Embryonic facial prominence (tissue), 1 donor: ENCODE data around the gene TMEM14B.
"Not testable (repeated sequence)": the region's sequence is repeated elsewhere in the genome, so short reads cannot be mapped to it uniquely, and the experiment has no call there.

Experiments
- DNase-seq: peaks from one replicate; pipeline ENCODE4 v3.0.0-alpha.2; 2016; ENCODE audit errors: extremely low spot score

Gene TMEM14B

DNA sequence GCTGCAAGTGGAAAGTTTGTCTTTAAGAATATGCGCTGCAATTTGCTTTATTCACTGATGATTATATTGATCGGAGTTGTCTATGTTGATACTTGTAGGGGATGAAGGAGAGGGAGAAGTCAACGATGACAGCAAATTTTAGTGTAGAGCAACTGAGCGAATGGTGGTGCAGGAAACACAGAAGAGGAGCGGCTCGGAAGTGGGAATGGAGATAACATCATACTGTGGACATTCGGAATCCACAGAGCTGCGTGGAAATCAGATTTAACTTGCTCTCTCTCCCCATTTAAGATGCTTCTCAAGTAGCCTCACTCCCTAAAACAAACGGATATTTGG is 722 bp upstream of the TMEM14B start:
- DNase-seq, result no peak

DNA sequence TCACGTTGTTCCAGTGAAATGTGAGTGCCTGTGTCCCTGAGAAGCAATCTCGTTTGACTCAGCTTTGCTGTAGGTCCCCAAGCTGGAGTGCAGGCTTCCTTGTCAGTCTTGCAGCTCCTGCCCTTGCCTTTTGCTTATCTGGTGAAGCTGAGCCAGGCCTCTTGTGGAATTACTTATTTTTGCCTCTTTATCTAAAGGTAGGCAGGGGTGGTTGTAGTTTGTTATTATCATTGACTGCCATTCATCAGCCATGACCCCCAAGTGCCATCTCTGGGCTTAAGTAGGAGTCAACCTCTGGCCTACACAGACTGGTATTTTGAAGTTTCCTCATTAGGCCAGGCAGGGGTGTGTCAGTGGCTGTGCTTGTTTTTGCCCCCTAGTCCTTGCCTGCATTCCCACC is 2.1 kb downstream of the TMEM14B start:
- no peak for DNase-seq

DNA sequence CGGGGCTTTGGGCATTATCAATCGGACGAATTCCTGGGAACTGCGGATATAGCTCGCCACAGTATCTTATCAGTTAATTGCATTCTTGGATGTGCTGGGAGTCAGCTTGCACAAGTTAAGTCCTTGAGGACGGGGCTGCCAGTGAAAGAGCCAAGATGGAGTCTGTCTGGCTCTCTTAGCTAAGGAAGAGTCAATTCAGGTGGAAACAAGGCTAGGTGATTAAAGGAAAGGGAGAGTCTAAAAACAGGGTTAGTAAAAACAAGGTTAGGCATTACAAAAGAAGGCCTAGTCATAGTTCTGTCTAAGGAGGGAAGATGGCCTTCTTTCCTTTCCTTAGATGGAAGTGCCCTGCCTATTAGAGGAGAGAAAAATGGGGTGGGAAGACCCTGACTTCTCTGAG is 3.0 kb downstream of the TMEM14B start:
- not testable (repeated sequence) for DNase-seq

DNA sequence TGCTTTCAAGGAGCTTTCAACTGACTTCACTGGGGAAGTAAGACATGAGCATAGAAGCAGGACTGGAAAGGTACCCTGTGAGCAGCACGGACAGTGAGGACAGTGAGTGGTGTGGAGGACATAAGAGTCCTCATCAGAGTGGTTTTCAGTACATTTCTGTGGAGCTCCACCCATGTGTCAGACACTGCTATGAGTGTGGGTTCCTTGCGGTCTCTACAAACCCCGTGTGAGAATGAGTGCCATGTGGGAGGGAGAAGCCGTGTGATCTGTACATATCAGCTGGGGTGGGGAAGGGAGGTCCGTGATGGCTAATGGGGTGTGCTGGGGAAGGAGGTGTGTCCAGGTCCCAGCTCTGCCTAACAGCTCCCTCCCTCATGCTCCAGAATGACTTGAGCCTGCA is 4.2 kb downstream of the TMEM14B start:
- not testable (repeated sequence) for DNase-seq

DNA sequence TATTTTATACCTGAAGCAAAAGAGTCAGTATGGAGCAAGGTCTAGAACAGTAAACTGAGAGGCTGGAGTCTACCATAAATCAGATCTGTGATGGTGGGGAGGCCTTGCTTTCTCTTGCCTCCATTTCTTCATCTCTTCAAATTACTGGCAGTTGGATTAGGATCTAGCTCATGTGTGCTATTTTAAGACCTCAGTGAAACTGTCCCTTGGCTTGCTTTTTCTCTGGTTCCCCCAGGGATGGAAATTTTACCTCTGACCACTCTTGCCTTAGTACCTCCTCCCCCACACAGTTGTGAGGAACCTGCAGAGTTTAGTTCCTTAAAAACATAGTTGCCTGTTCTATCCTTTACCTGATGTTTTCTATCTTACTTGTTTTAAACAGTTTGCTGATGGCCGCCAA is 8.5 kb downstream of the TMEM14B start:
- DNase-seq, result no peak

DNA sequence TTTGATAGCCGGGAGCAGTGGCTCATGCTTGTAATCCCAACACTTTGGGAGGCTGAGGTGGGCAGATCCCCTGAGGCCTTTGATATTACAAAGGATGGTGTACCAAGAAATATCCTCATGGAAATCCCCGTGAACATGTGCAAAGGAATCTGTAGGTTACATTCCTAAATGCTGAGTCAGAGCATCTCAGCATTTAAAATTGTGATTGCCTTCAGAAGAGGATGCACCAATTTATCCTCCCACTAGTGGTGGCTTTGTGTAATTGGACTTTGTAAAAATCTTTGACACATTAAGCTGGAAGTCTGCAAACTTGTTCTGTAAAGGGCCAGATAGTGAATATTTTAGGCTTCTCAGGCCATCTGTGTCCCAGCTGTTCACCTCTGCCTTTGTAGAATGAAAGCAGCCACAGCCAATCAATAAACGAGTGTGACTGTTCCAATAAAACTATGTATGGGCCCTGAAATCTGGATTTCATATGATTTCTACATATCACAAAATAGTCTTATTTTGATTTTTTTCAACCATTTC is 11.8 kb downstream of the TMEM14B start:
- DNase-seq, result no peak

DNA sequence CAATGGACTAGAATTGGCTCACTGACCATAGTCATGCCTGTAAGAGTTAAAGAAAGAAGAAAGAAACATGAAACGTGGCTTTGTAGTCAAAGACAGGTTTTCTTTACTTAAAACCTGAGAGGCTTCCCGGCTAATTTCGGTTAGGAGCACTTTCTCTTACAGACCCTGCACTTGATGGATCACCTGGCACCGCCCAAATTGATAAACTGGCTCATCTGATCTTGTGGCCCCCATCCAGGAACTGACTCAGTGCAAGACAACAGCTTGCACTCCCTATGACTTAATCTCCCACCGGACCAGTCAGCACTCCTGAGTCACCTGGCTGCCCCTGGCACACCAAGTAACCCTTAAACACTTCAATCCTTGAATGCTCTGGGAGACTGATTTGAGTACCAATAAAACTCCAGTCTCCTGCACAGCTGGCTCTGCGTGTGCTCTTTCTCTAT is 12.3 kb downstream of the TMEM14B start:
- DNase-seq, result no peak

DNA sequence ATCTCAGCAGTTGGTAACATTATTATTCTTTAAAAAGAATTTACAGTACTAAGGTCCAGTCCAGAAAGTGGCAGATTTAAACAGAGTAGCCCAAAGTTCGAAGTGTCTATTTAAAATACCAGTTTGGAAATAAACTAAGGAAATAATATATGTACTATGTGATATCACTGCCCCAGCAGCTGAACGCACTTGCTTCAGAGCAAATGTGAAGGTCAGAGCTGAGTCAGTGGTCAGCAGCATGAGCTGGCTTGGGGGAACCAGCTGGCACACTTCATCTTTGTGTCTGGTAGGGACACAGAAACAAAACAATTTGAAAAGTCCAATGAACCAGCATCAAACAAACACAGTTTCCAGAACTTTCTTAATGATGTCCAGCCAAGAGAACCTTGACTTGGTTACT is 15.4 kb downstream of the TMEM14B start:
- no peak for DNase-seq

DNA sequence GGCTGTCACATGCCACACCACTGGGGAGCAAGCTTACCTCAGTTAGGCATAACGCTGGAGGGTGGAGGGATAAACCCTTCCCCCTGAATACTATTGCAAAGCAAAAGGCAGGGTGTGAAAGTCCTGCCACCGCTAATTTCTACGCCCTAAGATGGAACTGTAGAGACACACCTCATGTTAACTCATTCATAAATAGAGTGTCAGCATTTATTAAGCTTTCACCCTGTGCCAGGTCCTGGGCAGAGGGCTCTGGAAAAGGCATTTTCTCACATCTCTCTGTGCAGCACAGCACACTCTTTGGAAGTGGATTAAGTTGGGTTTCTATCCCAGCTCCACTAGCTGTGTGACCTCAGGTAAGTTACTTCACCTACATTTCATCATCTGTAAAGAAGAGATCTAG is 21.8 kb downstream of the TMEM14B start:
- no peak for DNase-seq

DNA sequence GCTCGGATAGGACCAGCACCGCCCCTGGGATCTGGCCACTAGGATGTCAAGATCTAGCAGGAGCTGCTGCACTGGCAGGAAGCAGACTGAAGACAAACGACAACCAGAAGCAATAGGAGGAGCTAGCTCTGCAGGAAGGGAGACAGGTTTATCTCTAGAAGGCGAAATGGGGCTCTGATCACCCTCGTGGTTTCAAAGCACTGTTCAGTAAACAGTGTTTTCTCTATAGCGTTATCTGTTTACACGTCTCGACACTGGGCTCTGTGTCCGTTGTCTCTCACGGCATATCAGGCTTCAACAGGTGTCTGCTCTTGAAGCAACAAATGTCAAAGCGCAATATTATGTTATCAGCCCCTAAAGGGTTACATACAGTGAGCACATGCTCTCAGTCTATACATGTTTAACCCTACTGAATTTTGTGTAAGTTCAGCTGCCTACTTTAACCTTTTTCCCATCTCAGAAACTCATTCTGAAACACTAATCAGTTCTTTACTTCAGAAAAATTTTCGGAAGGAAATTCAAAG is 23.8 kb downstream of the TMEM14B start:
- DNase-seq, result no peak

DNA sequence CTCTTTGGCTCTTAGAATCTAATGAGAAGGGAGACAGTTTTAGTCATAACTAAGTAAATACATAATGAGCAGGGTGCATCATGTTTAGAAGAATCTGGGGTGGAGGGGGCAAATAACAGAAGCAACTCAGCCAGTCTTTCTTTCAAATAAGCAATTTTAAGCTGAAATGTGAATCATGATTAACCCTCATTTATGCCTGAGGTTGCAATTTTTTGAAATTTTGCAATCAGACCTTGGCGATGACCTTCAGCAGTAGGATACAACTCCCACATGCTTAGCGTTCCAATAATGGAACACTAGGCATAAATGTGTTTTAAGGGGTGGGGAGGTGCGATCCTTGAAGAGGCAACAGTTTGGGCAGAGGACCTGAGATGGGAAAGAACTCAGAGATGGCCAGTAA is 30.6 kb downstream of the TMEM14B start:
- no peak for DNase-seq

DNA sequence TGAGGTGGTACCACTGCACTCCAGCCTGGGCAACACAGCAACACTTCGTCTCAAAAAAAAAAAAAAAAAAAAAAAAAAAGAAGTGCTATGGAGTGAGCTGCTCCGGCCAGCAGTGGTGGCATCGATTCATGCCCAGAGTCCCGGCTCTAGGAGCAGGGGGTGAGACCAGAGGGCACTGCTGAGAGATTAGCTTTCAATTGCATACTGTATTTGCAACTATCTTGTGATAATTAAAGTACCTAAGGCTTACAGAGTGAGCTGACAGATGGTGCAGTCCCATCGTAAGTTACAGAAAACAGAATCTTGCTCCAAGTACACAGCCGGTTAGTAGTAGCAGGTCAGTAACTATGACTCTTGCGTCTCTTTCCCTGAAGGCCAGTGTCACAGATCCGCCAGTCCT is 31.5 kb downstream of the TMEM14B start:
- DNase-seq, result no peak

DNA sequence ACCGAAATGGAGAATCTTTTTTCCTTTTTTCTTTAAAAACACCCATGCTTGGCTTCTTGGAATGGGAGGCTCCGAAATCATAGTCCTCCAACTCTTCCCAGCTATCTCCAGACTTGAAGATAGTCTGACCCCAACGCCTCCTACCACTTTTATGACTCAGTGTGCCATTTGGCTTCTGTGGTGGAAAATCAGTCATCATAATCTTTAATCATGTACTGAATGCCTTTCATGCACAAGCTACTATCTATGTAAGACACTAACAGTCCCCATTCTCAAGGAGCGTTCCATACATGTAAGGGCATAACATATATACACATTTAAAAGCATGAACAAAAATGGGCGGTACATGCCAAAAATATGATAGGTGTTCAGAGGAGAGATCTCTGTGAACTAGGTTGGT is 44.1 kb downstream of the TMEM14B start:
- no peak for DNase-seq

DNA sequence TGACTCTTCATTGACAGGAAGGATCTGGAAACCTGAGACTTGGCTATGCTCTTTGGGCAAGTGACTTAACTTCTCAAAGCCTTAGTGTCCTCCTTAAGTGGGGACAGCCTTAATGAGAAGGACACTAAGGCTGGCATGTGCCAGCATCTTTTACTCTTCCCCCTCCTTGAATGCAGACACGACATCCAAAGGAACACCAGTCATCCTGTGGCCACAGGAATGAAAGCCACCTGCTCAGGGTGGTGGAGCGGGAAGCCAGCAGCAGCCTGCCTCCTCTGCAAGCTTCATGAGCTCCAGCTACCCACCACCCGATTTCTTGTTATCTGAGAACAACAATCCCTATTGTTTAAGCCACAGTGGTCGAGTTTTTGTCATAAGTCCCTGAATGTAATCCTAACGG is 44.5 kb downstream of the TMEM14B start:
- DNase-seq, result no peak

DNA sequence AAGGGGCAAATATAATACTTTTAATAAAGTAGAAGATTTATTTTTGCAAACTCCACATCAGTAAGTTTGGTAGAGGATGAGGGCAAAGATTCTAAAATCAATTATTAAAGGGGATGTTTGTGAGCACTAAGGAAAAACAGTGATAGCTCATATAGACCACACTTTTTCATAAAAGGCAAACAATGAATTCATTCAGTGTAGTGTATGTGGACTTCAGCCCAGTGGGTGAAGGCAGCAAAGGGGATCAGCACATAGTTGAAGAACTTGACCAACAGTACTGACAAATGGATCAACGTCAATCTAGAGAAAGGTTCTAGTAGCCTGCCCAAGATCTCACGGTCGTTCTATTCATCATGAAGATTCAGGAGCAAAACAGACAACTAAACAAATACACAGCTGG is 45.4 kb downstream of the TMEM14B start:
- no peak for DNase-seq

DNA sequence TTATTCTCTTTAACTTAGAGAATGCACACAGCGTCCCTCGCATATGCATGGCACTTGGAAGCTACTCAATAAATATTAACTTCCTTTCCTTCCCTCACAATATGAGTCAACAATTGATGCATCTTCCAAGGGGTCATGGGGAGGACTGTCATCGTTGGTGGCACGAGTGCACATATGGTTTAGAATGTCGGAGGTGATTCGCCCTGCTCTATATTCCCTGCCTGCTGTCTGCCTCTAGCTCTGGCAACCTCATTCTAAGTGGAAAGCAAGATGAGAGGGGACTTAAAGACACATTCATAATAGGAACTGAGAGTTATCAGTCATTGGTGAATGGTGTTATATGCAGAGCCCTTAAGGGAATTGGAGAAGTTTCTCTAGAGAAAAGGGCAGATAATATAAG is 46.1 kb downstream of the TMEM14B start:
- no peak for DNase-seq

DNA sequence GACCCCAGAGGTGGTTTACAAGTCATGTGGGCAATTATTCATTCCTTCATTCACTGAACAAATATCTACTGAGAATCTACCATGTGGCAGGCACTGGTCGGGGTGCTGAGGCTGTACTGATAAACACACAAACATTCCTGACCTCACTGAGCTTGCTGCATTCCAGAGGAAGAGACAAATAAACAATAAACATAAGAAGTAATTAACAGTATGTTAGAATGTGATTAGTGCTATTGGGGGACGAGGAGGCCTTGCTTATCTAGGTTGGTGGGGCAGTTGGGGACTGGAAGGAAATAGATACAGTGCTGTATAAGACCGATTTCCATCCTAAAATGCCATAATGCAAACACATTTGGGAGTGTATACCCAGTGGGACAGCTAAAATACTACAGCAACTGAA is 46.6 kb downstream of the TMEM14B start:
- no peak for DNase-seq

DNA sequence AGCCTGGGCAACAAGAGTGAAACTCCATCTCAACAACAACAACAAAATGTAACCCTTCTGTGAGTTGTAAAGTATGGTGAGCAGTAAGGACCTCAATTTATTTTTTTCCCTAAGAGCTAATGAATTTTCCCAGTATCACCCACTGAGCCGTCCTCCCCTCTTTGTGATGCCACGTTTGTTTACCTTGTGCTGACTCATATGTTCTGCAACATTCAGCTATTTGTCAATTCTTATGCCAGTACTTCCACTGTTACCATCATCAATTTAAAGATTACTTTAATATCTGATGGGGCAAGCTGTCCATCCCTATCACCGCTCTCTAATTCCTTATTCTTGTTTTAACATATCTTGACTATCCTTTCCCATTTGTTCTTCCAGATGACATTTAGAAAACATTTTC is 53.2 kb downstream of the TMEM14B start:
- DNase-seq, result no peak

DNA sequence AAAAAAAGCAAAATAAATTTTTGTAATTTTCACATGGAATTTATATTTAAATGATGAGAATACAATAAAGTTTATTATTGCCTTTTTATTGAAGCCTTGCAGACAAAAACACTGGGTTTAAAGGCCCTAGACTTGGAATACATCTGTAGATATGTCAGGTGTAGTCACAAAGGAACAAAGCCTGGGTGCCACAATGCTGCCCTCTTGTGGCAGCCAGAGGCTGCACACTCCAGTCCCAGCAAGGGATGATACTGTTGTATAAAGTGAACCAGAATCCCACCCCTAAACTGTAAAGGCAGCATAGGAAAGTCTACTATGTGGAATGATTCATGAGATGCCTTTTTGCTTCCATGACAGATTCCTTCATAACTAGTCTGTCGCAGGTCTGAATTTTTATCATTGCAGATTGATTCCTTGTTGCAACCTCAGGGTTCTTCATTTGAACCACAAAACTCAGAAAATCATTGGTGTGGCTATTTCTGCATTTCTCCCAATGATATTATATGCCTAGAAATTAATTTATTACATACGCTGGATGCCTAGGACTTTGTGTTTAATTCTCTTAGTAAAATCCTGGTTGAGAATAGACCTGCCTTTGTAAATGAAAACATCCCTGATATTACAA is 53.7 kb downstream of the TMEM14B start:
- peak; percentile 36 for DNase-seq
